Measurements from ENCODE around the gene DNAJC19.
"Not testable (repeated sequence)": the region's sequence is repeated elsewhere in the genome, so short reads cannot be mapped to it uniquely, and the experiment has no call there.

Gene DNAJC19

GRCh38 chr3:180989291-180990163 is at the start of gene DNAJC19:
Gene DNAJC19 (minus strand): TSS chr3:180989736. CDS start chr3:180989602, 134 bp downstream.
- DNase-seq, result peak; percentile 96

- no peak for DNase-seq
Measured at GRCh38 chr3:181030948-181031347, 41.4 kb upstream of the DNAJC19 start.

GRCh38 chr3:181025204-181025603 is 35.7 kb upstream of the DNAJC19 start:
- DNase-seq, result no peak

- DNase-seq, result no peak
Measured at GRCh38 chr3:181017690-181018089, 28.2 kb upstream of the DNAJC19 start.

GRCh38 chr3:181009225-181009624 is 19.7 kb upstream of the DNAJC19 start:
- no peak for DNase-seq

GRCh38 chr3:181008796-181009195 is 19.3 kb upstream of the DNAJC19 start:
- DNase-seq, result no peak

GRCh38 chr3:181007262-181007661 is 17.7 kb upstream of the DNAJC19 start:
- DNase-seq, result no peak

GRCh38 chr3:181006541-181006940 is 17.0 kb upstream of the DNAJC19 start:
- no peak for DNase-seq

GRCh38 chr3:181003469-181003868 is 13.9 kb upstream of the DNAJC19 start:
- DNase-seq, result not testable (repeated sequence)

GRCh38 chr3:181002331-181002730 is 12.8 kb upstream of the DNAJC19 start:
- not testable (repeated sequence) for DNase-seq

- DNase-seq, result no peak
Measured at GRCh38 chr3:180996415-180996932, 6.9 kb upstream of the DNAJC19 start.

GRCh38 chr3:180990505-180990904 is 969 bp upstream of the DNAJC19 start:
- no peak for DNase-seq

GRCh38 chr3:180987344-180987743 is 2.2 kb downstream of the DNAJC19 start:
- DNase-seq, result no peak

- DNase-seq, result not testable (repeated sequence)
Measured at GRCh38 chr3:180986366-180986765, 3.2 kb downstream of the DNAJC19 start.

- DNase-seq, result no peak
Measured at GRCh38 chr3:180983136-180983535, 6.4 kb downstream of the DNAJC19 start.

- DNase-seq, result no peak
Measured at GRCh38 chr3:180981912-180982311, 7.6 kb downstream of the DNAJC19 start.

GRCh38 chr3:180980611-180981010 is 8.9 kb downstream of the DNAJC19 start:
- no peak for DNase-seq

- no peak for DNase-seq
Measured at GRCh38 chr3:180979961-180980360, 9.6 kb downstream of the DNAJC19 start.

GRCh38 chr3:180977498-180977897 is 12.0 kb downstream of the DNAJC19 start:
- no peak for DNase-seq

GRCh38 chr3:180974286-180974685 is 15.2 kb downstream of the DNAJC19 start:
- DNase-seq, result no peak

GRCh38 chr3:180973543-180973942 is 16.0 kb downstream of the DNAJC19 start:
- no peak for DNase-seq

- no peak for DNase-seq
Measured at GRCh38 chr3:180970931-180971330, 18.6 kb downstream of the DNAJC19 start.

- DNase-seq, result no peak
Measured at GRCh38 chr3:180962530-180962929, 27.0 kb downstream of the DNAJC19 start.

GRCh38 chr3:180961552-180961951 is 28.0 kb downstream of the DNAJC19 start:
- no peak for DNase-seq

- no peak for DNase-seq
Measured at GRCh38 chr3:180961087-180961486, 28.4 kb downstream of the DNAJC19 start.
